MCF 10A (cell line): ENCODE data around the gene C11orf24. TPM values are rescaled to one million over a fixed set of nuclear protein-coding genes. Genes with fewer than 3 reads are reported as not detected.

Experiments used
- BruUV-seq: library from RNA; stranded (reverse); fragments of 400-500 nt; replicated peaks from 2 replicates; lab custom pipeline; 2021; lab: Mats Ljungman, UMichigan
- CTCF ChIA-PET: fragments of 300-600 bp; sonication (Branson Sonifier 250); formaldehyde crosslinking; extraction: SDS; loops from one replicate; lab custom pipeline; 2021; ENCODE audit warnings: antibody characterized with exemption, inconsistent platforms; lab: Yijun Ruan, JAX
- POLR2A ChIA-PET: fragments of 300-600, 350-650 bp; sonication (Branson Sonifier 250); formaldehyde crosslinking; extraction: SDS; loops from one replicate; lab custom pipeline; 2020; ENCODE audit warnings: antibody characterized with exemption, inconsistent platforms; lab: Yijun Ruan, JAX
- DNase-seq: peaks from one replicate; pipeline ENCODE4 v3.0.0-alpha.2; 2018; ENCODE audit not compliant: unreplicated experiment
- H3K27ac Mint-ChIP-seq: one replicate; pipeline ENCODE4 v1.8.0; 2022; ENCODE audit warnings: mild to moderate bottlenecking, low read depth, mixed read lengths; ENCODE audit not compliant: unreplicated experiment
- H3K27me3 Mint-ChIP-seq: one replicate; pipeline ENCODE4 v1.8.0; 2022; ENCODE audit warnings: mixed read lengths; ENCODE audit not compliant: insufficient read depth, unreplicated experiment
- H3K36me3 Mint-ChIP-seq: one replicate; pipeline ENCODE4 v1.8.0; 2022; ENCODE audit warnings: mild to moderate bottlenecking, moderate library complexity, mixed read lengths; ENCODE audit not compliant: insufficient read depth, unreplicated experiment
- H3K4me1 Mint-ChIP-seq: one replicate; pipeline ENCODE4 v1.8.0; 2022; ENCODE audit warnings: mixed read lengths; ENCODE audit not compliant: insufficient read depth, unreplicated experiment
- H3K4me3 Mint-ChIP-seq: one replicate; pipeline ENCODE4 v1.8.0; 2022; ENCODE audit warnings: mild to moderate bottlenecking, moderate library complexity, mixed read lengths; ENCODE audit not compliant: unreplicated experiment
- H3K9me3 Mint-ChIP-seq: one replicate; pipeline ENCODE4 v1.8.0; 2022; ENCODE audit warnings: mixed read lengths; ENCODE audit not compliant: unreplicated experiment
- intact Hi-C: fragments of 100-400 bp; cut with micrococcal nuclease; formaldehyde crosslinking; loops from 2 replicates; pipeline ENCODE4 v1.14.1; 2022
- total RNA-seq: library from RNA; stranded (reverse); gene quantifications from 2 replicates; pipeline ENCODE4 v1.2.3, GENCODE V29; 2022
- TF ChIP-seq, protein P1 (sequence below): fragments of 200-600 bp; IDR thresholded peaks from one replicate; pipeline ENCODE4 v1.8.0; 2022; ENCODE audit warnings: antibody characterized with exemption, mild to moderate bottlenecking; ENCODE audit not compliant: unreplicated experiment

The C11orf24 gene
- total RNA-seq, 1 experiment from 2014 or later = 69.2 TPM

DNA sequence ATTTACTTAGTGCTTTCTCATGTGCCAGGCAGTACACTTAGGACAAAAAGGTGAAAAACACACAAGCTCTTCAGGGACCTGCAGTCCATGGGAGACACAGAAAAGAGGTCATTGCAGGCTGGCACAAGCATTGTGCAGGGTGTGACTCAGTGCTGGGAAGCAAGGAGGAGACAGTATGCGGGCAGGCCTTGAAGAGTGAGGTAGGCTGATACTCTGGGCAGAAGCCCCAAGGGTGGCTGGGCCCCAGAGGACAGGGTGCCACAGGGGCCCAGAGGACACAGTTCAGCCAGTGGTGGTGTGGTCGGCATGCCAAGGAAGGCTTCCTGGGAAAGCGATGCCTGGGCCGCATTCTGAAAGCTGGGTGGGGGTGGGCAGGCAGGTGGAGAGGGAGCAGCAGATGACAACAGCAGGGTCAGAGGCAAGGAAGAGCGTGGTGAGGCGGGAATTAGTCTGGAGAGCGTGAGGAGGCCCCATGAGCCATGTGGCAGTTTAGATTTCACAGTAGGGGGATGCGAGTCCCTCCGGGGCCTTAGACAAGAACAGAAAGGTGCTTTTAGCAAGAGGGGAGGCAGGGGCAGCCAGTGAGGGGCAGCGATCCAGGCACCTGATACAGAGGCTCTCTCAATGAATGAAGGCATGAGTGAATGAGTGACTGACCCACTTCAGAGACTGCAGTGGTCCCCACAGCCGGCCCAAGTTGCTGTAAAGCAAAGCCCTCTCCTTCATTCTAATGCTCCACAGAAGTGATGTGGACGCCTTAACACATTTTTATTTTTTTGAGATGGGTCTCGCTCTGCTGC is 6.8 kb downstream of the C11orf24 start:
- intact Hi-C loops = no loop called here
- no peak overlapping the region for H3K27ac Mint-ChIP-seq
- TF ChIP-seq, protein P1, sequence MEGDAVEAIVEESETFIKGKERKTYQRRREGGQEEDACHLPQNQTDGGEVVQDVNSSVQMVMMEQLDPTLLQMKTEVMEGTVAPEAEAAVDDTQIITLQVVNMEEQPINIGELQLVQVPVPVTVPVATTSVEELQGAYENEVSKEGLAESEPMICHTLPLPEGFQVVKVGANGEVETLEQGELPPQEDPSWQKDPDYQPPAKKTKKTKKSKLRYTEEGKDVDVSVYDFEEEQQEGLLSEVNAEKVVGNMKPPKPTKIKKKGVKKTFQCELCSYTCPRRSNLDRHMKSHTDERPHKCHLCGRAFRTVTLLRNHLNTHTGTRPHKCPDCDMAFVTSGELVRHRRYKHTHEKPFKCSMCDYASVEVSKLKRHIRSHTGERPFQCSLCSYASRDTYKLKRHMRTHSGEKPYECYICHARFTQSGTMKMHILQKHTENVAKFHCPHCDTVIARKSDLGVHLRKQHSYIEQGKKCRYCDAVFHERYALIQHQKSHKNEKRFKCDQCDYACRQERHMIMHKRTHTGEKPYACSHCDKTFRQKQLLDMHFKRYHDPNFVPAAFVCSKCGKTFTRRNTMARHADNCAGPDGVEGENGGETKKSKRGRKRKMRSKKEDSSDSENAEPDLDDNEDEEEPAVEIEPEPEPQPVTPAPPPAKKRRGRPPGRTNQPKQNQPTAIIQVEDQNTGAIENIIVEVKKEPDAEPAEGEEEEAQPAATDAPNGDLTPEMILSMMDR = no peak
- CTCF ChIA-PET = interaction anchor here (0.6 to 3.6 kb wide), 3 partner anchors 7 to 249 kb away, joined by 3 to 30 read pairs (median 28); no protein-coding TSS in a partner anchor
- BruUV-seq = no TSS peak
- H3K4me3 Mint-ChIP-seq = no peak overlapping the region
- POLR2A ChIA-PET = interaction anchor here (0.7 kb wide), 1 partner anchor 1185 kb away, joined by 3 read pairs; no protein-coding TSS in a partner anchor
- H3K9me3 Mint-ChIP-seq = no peaks in the 10 kb centered on the region
- H3K36me3 Mint-ChIP-seq = peaks cover 38% of the 10 kb centered on the region
- H3K27me3 Mint-ChIP-seq = no peaks in the 10 kb centered on the region
- peaks cover 8% of the 10 kb centered on the region for H3K4me1 Mint-ChIP-seq
- no peak for DNase-seq

DNA sequence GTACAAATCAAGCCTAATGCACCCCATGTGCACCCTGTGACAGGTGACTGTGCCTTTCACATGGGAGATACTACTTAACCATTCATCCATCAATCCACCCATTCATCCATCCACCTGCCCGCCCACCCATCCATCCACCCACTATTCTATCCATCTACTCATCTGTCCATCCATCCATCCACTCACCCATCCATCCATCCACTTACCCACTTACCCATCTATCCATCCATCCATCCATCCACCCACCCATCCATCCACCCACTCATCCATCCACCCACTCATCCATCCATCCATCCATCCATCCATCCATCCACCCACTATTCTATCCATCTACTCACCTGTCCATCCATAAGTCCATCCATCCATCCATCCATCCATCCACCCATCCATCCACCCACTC is 7.5 kb downstream of the C11orf24 start:
- CTCF ChIA-PET = interaction anchor here (0.6 to 1.7 kb wide), 2 partner anchors 34 to 250 kb away, joined by 3 to 7 read pairs; no protein-coding TSS in a partner anchor
- intact Hi-C loops = no loop called here
- H3K9me3 Mint-ChIP-seq = no peaks in the 10 kb centered on the region
- no TSS peak for BruUV-seq
- H3K4me3 Mint-ChIP-seq = no peak overlapping the region
- POLR2A ChIA-PET = interaction anchor here (0.7 kb wide), 1 partner anchor 1184 kb away, joined by 3 read pairs; no protein-coding TSS in a partner anchor
- DNase-seq = no peak
- peaks cover 38% of the 10 kb centered on the region for H3K36me3 Mint-ChIP-seq
- H3K27ac Mint-ChIP-seq = no peak overlapping the region
- peaks cover 1% of the 10 kb centered on the region for H3K4me1 Mint-ChIP-seq
- TF ChIP-seq, protein P1 = no peak
- no peaks in the 10 kb centered on the region for H3K27me3 Mint-ChIP-seq

DNA sequence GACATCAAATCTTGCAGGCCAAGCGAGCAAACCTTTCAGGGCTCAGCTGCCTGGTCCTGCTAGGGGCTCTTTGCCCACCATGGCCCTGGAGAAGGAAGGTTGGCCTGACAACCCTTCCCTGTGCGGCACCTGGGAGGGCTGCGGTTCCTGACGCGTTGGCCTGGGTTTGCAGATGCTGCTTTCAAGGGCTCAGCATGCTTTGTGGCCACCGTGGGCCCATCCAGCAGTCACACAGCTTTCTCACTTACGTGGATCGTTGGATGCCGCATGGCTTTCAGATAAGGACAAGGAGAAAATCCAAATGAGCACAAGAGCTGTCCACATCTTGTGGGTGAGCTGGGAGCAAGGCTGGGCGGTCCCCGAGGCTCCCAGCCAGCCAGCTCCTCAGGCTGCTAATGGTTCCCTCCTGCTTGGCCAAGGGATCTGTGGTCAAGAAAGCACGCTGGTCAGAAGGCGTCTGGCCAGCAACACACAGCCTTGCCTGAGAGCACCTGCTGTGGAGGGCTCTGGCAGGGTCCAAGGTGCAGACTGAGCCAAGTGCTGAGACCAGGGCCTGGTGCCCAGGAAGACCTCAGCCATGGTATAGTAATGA is 8.2 kb downstream of the C11orf24 start:
- Mint-ChIP-seq H3K27me3 (no peaks in the 10 kb centered on the region), H3K36me3 (peaks cover 38% of the 10 kb centered on the region), H3K27ac (no peak overlapping the region), H3K9me3 (no peaks in the 10 kb centered on the region), H3K4me3 (no peak overlapping the region), H3K4me1 (no peaks in the 10 kb centered on the region)
- POLR2A ChIA-PET = no interaction called here
- DNase-seq = no peak
- no TSS peak for BruUV-seq
- TF ChIP-seq, protein P1 = no peak
- intact Hi-C loops = no loop called here
- CTCF ChIA-PET = interaction anchor here (1.7 kb wide), 1 partner anchor 35 kb away, joined by 7 read pairs; no protein-coding TSS in a partner anchor

DNA sequence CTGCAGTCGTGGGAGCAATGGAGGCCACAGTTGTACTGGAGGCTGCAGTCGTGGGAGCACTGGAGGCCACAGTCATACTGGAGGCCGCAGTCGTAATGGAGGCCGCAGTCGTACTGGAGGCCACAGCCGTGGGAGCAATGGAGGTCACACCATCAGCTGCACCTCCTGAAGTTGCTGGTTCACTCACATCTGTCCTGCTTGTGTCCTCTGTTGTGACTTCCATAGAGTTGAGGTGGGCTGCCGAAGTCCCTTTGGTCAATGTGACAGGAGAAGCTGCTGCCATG is 9.3 kb downstream of the C11orf24 start:
- Mint-ChIP-seq H3K27ac (no peak overlapping the region), H3K36me3 (peaks cover 38% of the 10 kb centered on the region), H3K9me3 (no peaks in the 10 kb centered on the region), H3K27me3 (no peaks in the 10 kb centered on the region), H3K4me1 (no peaks in the 10 kb centered on the region), H3K4me3 (no peak overlapping the region)
- intact Hi-C loops = no loop called here
- POLR2A ChIA-PET = no interaction called here
- CTCF ChIA-PET = interaction anchor here (1.3 to 1.7 kb wide), 2 partner anchors 8 to 36 kb away, joined by 3 to 7 read pairs; no protein-coding TSS in a partner anchor
- TF ChIP-seq, protein P1 = no peak
- BruUV-seq = no TSS peak
- no peak for DNase-seq
